Measurements from ENCODE around the gene MED13. TPM values are rescaled to one million over a fixed set of nuclear protein-coding genes. Genes with fewer than 3 reads are reported as not detected.

The MED13 gene
- total RNA-seq, 5 donors from 2014 or later (not counting 1 experiment from before 2014, with no cell fraction given), result 60.8 to 82.4 (median 77.6) TPM

- H3K4me3 Mint-ChIP-seq, result no peak overlapping the region
- peaks cover 8 to 12% (median 8%) of the 10 kb centered on the region in 3 donors for H3K4me1 Mint-ChIP-seq
Observed at GRCh38 chr17:62098623-62099231, 33.6 kb upstream of the MED13 start.

DNA sequence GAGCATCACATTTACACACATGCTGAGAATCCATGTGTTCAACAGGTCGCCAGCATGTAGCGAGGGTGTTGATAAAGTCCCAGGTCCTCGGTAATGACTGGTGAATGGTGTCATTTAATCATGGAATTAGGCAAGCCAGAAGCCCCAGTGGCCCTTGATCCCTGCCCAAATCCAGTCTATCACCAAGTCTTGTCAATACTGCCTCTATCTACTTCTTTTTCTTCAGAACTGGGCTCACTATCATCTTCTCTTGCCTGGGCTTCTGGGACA lies 31.3 kb upstream of the MED13 start:
- H3K36me3 Mint-ChIP-seq, result no peaks in the 10 kb centered on the region
- H3K36me3 ChIP-seq (ENCODE audit: control insufficient read depth in 2 of 2, extremely low read depth in 1 of 2, insufficient read depth in 1 of 2, low read length in 1 of 2), result no peaks in the 10 kb centered on the region
- no peak overlapping the region for H3K4me3 Mint-ChIP-seq
- WGBS (ENCODE audit: insufficient coverage), result no CpG with 5 or more reads among the region's 3 CpGs
- ChIA-PET POLR2A (no interaction called here), CTCF (no interaction called here)
- peaks cover 8 to 12% (median 8%) of the 10 kb centered on the region in 3 donors for H3K4me1 Mint-ChIP-seq
- DNase-seq (no peak), ATAC-seq (replicated peaks in 1 of 4) (no peak)
- H3K27ac Mint-ChIP-seq, result no peak overlapping the region
- no peaks in the 10 kb centered on the region for H3K4me1 ChIP-seq (ENCODE audit: control insufficient read depth in 1 of 2, extremely low read depth in 1 of 2, insufficient read depth in 2 of 2, low read length in 2 of 2)
- H3K9me3 Mint-ChIP-seq, result no peaks in the 10 kb centered on the region
- H3K27me3 Mint-ChIP-seq, result no peaks in the 10 kb centered on the region
- no peak overlapping the region for H3K4me3 ChIP-seq (ENCODE audit: control insufficient read depth in 1 of 2, extremely low read depth in 1 of 2, low read length in 1 of 2)
- H3K27ac ChIP-seq (ENCODE audit: low read length), result no peak overlapping the region
- H3K27me3 ChIP-seq (replicated peaks in 1 of 2; ENCODE audit: control insufficient read depth in 2 of 2, extremely low read depth in 1 of 2, insufficient read depth in 2 of 2, low read length in 1 of 2), result no peaks in the 10 kb centered on the region
- H3K9me3 ChIP-seq, result no peaks in the 10 kb centered on the region

More at GRCh38 chr17:62098623-62099231, 33.6 kb upstream of the MED13 start:
- ATAC-seq (replicated peaks in 1 of 4) (peak in 1 of 4 experiments; percentile 30), DNase-seq (peak in 1 of 35 experiments; percentile 2)
- H3K27ac ChIP-seq (ENCODE audit: low read length), result no peak overlapping the region
- Mint-ChIP-seq H3K36me3 (no peaks in the 10 kb centered on the region), H3K27me3 (no peaks in the 10 kb centered on the region), H3K27ac (peak overlapping the region; percentile 4 to 17), H3K9me3 (no peaks in the 10 kb centered on the region)
- ChIA-PET POLR2A (no interaction called here), CTCF (no interaction called here)
- no peaks in the 10 kb centered on the region for H3K36me3 ChIP-seq (ENCODE audit: control insufficient read depth in 2 of 2, extremely low read depth in 1 of 2, insufficient read depth in 1 of 2, low read length in 1 of 2)
- 36% methylated on average over 3 of the region's 4 CpGs for WGBS (ENCODE audit: insufficient coverage)
- no peaks in the 10 kb centered on the region for H3K27me3 ChIP-seq (replicated peaks in 1 of 2; ENCODE audit: control insufficient read depth in 2 of 2, extremely low read depth in 1 of 2, insufficient read depth in 2 of 2, low read length in 1 of 2)
- H3K4me3 ChIP-seq (ENCODE audit: control insufficient read depth in 1 of 2, extremely low read depth in 1 of 2, low read length in 1 of 2), result no peak overlapping the region
- H3K4me1 ChIP-seq (ENCODE audit: control insufficient read depth in 1 of 2, extremely low read depth in 1 of 2, insufficient read depth in 2 of 2, low read length in 2 of 2), result no peaks in the 10 kb centered on the region
- no peaks in the 10 kb centered on the region for H3K9me3 ChIP-seq

- Mint-ChIP-seq H3K36me3 (no peaks in the 10 kb centered on the region), H3K9me3 (no peaks in the 10 kb centered on the region), H3K27me3 (peaks cover 0 to 4% of the 10 kb centered on the region in 2 donors), H3K4me3 (no peak overlapping the region), H3K27ac (no peak overlapping the region), H3K4me1 (peaks cover 8 to 11% (median 8%) of the 10 kb centered on the region in 3 donors)
- Histone ChIP-seq H3K27ac (ENCODE audit: low read length) (no peak overlapping the region), H3K4me3 (ENCODE audit: control insufficient read depth in 1 of 2, extremely low read depth in 1 of 2, low read length in 1 of 2) (no peak overlapping the region), H3K9me3 (no peaks in the 10 kb centered on the region), H3K27me3 (replicated peaks in 1 of 2; ENCODE audit: control insufficient read depth in 2 of 2, extremely low read depth in 1 of 2, insufficient read depth in 2 of 2, low read length in 1 of 2) (no peaks in the 10 kb centered on the region), H3K4me1 (ENCODE audit: control insufficient read depth in 1 of 2, extremely low read depth in 1 of 2, insufficient read depth in 2 of 2, low read length in 2 of 2) (no peaks in the 10 kb centered on the region), H3K36me3 (ENCODE audit: control insufficient read depth in 2 of 2, extremely low read depth in 1 of 2, insufficient read depth in 1 of 2, low read length in 1 of 2) (no peaks in the 10 kb centered on the region)
- POLR2A ChIA-PET, result no interaction called here
- 61% methylated on average over 2 of the region's 2 CpGs for WGBS (ENCODE audit: insufficient coverage)
- ATAC-seq (replicated peaks in 1 of 4) (no peak), DNase-seq (no peak)
- CTCF ChIA-PET, result interaction anchor here (0.6 to 0.7 kb wide), 3 partner anchors 23 to 1666 kb away, joined by 3 read pairs; no protein-coding TSS in a partner anchor
Observed at GRCh38 chr17:62094175-62094574, 29.1 kb upstream of the MED13 start.

GRCh38 chr17:62093188-62094155 lies 28.4 kb upstream of the MED13 start:
- 76% methylated on average over 6 of the region's 7 CpGs for WGBS (ENCODE audit: insufficient coverage)
- H3K27ac ChIP-seq (ENCODE audit: low read length), result no peak overlapping the region
- no peaks in the 10 kb centered on the region for H3K9me3 Mint-ChIP-seq
- no peak overlapping the region for H3K27ac Mint-ChIP-seq
- ChIA-PET POLR2A (no interaction called here), CTCF (interaction anchor here (0.6 to 0.7 kb wide), 4 partner anchors 22 to 1665 kb away, joined by 3 to 9 read pairs (median 3); no protein-coding TSS in a partner anchor)
- H3K27me3 ChIP-seq (replicated peaks in 1 of 2; ENCODE audit: control insufficient read depth in 2 of 2, extremely low read depth in 1 of 2, insufficient read depth in 2 of 2, low read length in 1 of 2), result no peaks in the 10 kb centered on the region
- no peak overlapping the region for H3K4me3 ChIP-seq (ENCODE audit: control insufficient read depth in 1 of 2, extremely low read depth in 1 of 2, low read length in 1 of 2)
- no peak for DNase-seq
- H3K27me3 Mint-ChIP-seq, result peaks cover 0 to 4% of the 10 kb centered on the region in 2 donors
- no peaks in the 10 kb centered on the region for H3K36me3 ChIP-seq (ENCODE audit: control insufficient read depth in 2 of 2, extremely low read depth in 1 of 2, insufficient read depth in 1 of 2, low read length in 1 of 2)
- no peak overlapping the region for H3K4me3 Mint-ChIP-seq
- ATAC-seq (replicated peaks in 1 of 4), result no peak
- no peaks in the 10 kb centered on the region for H3K4me1 ChIP-seq (ENCODE audit: control insufficient read depth in 1 of 2, extremely low read depth in 1 of 2, insufficient read depth in 2 of 2, low read length in 2 of 2)
- peaks cover 1 to 4% (median 2%) of the 10 kb centered on the region in 3 donors for H3K4me1 Mint-ChIP-seq
- no peaks in the 10 kb centered on the region for H3K9me3 ChIP-seq
- no peaks in the 10 kb centered on the region for H3K36me3 Mint-ChIP-seq

- Histone ChIP-seq H3K27ac (ENCODE audit: low read length) (no peak overlapping the region), H3K27me3 (replicated peaks in 1 of 2; ENCODE audit: control insufficient read depth in 2 of 2, extremely low read depth in 1 of 2, insufficient read depth in 2 of 2, low read length in 1 of 2) (no peaks in the 10 kb centered on the region), H3K36me3 (ENCODE audit: control insufficient read depth in 2 of 2, extremely low read depth in 1 of 2, insufficient read depth in 1 of 2, low read length in 1 of 2) (no peaks in the 10 kb centered on the region), H3K4me1 (ENCODE audit: control insufficient read depth in 1 of 2, extremely low read depth in 1 of 2, insufficient read depth in 2 of 2, low read length in 2 of 2) (no peaks in the 10 kb centered on the region), H3K9me3 (no peaks in the 10 kb centered on the region), H3K4me3 (ENCODE audit: control insufficient read depth in 1 of 2, extremely low read depth in 1 of 2, low read length in 1 of 2) (no peak overlapping the region)
- POLR2A ChIA-PET, result no interaction called here
- Mint-ChIP-seq H3K9me3 (no peaks in the 10 kb centered on the region), H3K4me1 (no peaks in the 10 kb centered on the region), H3K27me3 (peaks cover 0 to 4% of the 10 kb centered on the region in 2 donors), H3K27ac (no peak overlapping the region), H3K36me3 (no peaks in the 10 kb centered on the region), H3K4me3 (no peak overlapping the region)
- CTCF ChIA-PET, result interaction anchor here in 1 of 2 donors (0.6 kb wide), 1 partner anchor 59 kb away, joined by 9 read pairs; no protein-coding TSS in a partner anchor
- WGBS (ENCODE audit: insufficient coverage), result no CpG with 5 or more reads among the region's 2 CpGs
- DNase-seq (no peak), ATAC-seq (replicated peaks in 1 of 4) (no peak)
Observed at GRCh38 chr17:62092784-62093183, 27.7 kb upstream of the MED13 start.

DNA sequence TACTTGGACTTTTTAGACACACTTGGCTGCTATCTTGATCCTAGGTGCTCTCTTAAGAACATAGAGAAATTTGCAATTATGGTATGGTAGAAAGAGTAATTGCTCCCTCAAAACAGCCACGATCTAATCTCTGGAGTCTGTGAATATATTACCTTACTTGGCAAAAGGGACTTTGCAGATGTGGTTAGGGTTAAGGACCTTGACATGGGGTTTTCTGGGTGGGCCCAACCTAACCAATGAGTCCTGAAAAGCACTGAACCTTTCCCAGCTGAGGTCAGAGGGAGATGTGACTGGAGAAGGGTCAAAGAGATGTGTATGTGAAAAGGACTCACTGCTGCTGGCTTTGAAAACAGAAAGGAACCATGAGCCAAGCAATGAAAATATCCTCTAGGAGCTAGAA lies 26.7 kb upstream of the MED13 start:
- no peaks in the 10 kb centered on the region for H3K27me3 ChIP-seq (replicated peaks in 1 of 2; ENCODE audit: control insufficient read depth in 2 of 2, extremely low read depth in 1 of 2, insufficient read depth in 2 of 2, low read length in 1 of 2)
- H3K9me3 ChIP-seq, result no peaks in the 10 kb centered on the region
- H3K4me3 Mint-ChIP-seq, result no peak overlapping the region
- no peak for DNase-seq
- POLR2A ChIA-PET, result no interaction called here
- no peak overlapping the region for H3K27ac ChIP-seq (ENCODE audit: low read length)
- no peak overlapping the region for H3K27ac Mint-ChIP-seq
- no peaks in the 10 kb centered on the region for H3K36me3 Mint-ChIP-seq
- H3K4me3 ChIP-seq (ENCODE audit: control insufficient read depth in 1 of 2, extremely low read depth in 1 of 2, low read length in 1 of 2), result no peak overlapping the region
- CTCF ChIA-PET, result no interaction called here
- no peaks in the 10 kb centered on the region for H3K36me3 ChIP-seq (ENCODE audit: control insufficient read depth in 2 of 2, extremely low read depth in 1 of 2, insufficient read depth in 1 of 2, low read length in 1 of 2)
- ATAC-seq (replicated peaks in 1 of 4), result no peak
- no CpG with 5 or more reads among the region's 1 CpG for WGBS (ENCODE audit: insufficient coverage)
- peaks cover 0 to 4% of the 10 kb centered on the region in 2 donors for H3K27me3 Mint-ChIP-seq
- no peaks in the 10 kb centered on the region for H3K4me1 Mint-ChIP-seq
- no peaks in the 10 kb centered on the region for H3K9me3 Mint-ChIP-seq
- H3K4me1 ChIP-seq (ENCODE audit: control insufficient read depth in 1 of 2, extremely low read depth in 1 of 2, insufficient read depth in 2 of 2, low read length in 2 of 2), result no peaks in the 10 kb centered on the region

Measured in T-cell (primary cell).